Sciatic nerve (tissue), 2 donors: ENCODE measurements around the gene UST. TPM values are rescaled to one million over a fixed set of nuclear protein-coding genes. Genes with fewer than 3 reads are reported as not detected.
"Not testable (repeated sequence)": the region's sequence is repeated elsewhere in the genome, so short reads cannot be mapped to it uniquely, and the experiment has no call there.

Source experiments
- ATAC-seq: fragments of 200-7000 bp; cut with Tn5 transposase; one replicate; pipeline ENCODE4 v1.9.1; 2020; ENCODE audit warnings: mild to moderate bottlenecking, moderate library complexity
- DNase-seq: peaks from one replicate; pipeline ENCODE4 v3.0.0-alpha.2; 2020; ENCODE audit warnings: low spot score
- intact Hi-C: fragments of 100-400 bp; cut with DNase I; formaldehyde crosslinking; loops from one replicate; pipeline ENCODE4 v1.14.2; 2022
- total RNA-seq: library from RNA; stranded (reverse); fragmentation: NEBNext Ultra II Directional; extraction: Animal tissue kit (Norgen Biotek cat#: 25700); gene quantifications from one replicate; pipeline ENCODE4 v1.2.1, GENCODE V29; 2021
- donor health status: DM: no; HTN: no; CAD: no.
- donor health status: DM: no; HTN: no; CAD: no.

The UST gene
- total RNA-seq, 1 donor from 2014 or later: 33.1 TPM

DNA sequence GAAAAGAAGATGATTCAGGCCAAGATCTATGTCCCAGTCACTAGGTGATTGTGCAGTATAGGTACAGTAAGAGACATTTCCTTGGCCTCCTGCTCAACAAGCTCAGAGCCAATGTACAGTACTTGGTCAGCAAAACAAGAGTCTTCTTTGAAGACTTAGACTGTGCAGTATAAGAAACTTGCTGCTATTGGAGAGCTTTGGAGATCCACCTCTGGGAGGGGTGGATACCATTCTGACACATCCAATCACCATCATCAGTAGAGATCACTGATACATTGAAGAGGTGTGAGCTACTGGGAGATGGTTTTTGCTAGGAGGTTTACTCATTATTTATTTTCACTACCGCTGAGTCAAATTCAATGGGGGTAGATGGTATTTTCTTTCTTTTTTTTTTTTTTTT, 77.5 kb downstream of the UST start:
- no peak for DNase-seq
- intact Hi-C loops: no loop called here
- ATAC-seq: no peak

DNA sequence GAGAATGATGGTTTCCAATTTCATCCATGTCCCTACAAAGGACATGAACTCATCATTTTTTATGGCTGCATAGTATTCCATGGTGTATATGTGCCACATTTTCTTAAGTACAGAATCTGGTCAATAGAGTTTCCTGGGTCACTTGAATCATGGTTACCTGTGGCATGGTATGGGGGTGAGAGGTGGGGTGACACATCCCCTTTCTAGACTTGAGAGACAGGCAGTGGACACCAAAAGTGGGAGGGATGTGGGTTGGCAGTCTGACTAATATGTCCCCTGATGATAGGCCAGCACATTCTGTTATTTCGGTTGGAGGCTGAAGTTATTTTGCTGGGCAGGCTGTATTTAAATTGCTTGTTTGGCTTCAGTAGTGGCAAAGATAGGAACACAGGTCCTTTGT, 78.1 kb downstream of the UST start:
- intact Hi-C loops: no loop called here
- no peak for ATAC-seq
- DNase-seq: no peak

DNA sequence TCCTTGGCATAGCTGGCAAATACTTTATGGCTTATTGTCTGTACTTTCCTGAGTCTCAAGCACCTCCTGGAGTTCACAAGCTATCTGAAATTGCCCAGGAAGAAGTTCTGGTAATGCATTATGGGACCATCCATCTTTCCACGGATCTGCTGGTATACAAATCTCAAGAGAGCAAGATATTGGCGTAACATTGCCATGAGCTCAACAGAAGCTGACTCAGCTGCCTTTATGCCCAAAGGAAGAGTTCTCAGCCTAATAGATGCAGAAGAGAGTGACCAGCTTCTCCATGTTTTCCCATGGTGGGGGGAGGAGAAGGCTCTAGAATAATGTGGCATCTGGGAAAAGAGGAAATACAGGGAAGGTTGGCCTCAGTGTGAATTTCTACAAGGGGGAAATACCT, 78.7 kb downstream of the UST start:
- DNase-seq (no peak), ATAC-seq (no peak)
- intact Hi-C loops: no loop called here

DNA sequence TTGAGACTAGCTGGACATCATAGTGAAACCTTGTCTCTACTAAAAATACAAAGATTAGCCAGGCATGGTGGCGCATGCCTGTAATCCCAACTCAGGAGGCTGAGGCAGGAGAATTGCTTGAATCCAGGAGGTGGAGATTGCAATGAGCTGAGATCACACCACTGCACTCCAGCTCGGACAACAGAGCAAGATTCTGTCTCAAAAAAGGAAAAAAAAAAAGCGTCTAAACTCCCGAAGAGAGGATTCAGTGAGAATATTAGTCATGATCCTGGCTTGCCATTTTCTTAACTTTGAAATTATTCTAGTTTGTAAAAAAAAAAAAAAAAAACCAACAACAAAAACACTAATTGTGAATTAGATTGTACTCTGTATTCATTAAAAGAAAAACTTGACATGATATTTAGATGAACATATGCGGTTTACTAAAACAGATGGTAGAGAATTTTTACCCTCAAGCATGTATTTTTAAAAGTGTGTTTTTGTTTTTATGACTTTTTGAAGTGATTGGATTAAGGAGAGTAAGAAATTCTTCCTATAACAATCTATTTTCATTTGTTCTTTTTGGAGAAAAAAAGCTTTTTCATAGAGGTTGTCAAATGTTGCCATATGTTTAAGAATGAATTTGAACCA, 80.7 kb downstream of the UST start:
- no peak for DNase-seq
- intact Hi-C loops: no loop called here
- ATAC-seq: no peak

DNA sequence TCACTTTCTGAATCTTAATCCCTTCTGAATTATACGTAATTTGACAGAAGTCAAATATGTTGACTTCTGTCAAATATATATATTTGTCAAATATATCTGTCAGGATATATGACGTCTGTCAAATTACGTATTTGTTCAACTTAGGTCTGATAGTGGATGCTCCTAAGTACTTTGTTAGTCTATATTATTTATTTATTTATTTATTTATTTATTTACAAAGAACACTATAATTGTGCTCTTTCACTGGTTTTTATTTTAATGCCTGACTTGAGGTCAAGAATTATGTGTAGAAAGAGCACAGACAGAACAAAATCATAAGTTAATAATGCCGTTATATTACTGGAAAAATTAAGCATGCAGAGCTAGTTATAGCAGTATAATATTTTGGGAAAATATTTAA, 81.2 kb downstream of the UST start:
- intact Hi-C loops: no loop called here
- ATAC-seq: no peak
- no peak for DNase-seq

DNA sequence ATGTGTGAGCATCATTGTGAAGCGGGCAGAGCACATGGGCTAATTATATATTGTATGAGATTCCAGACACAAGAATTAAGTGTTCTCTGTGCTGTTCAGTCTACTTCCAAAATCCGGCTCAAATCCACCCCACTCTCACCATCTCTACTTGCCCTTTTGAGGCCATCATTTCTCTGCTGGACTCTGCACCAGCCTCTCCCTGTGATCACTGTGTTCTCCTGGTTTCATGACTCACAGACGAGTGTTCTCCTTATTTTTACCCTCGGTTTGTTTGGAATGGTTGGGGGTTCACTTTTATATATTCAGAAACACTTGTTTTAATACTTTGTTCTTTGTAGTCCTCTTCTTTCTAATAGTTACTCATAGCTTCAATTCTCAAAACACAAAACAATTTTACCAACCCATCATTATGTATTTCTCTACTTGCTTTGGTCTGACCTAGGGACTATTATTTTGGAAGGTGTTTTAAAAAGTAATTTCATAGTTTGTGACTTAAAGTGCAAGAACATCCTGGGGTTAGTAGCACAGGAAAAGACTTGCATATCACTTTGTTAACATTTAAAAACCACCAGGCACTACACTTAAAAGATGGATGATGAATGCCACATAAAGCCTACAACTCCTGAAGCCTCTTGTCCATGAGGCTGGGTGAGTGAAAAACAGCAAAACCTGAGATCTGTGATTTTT, 82.7 kb downstream of the UST start:
- DNase-seq (no peak), ATAC-seq (no peak)
- intact Hi-C loops: no loop called here

DNA sequence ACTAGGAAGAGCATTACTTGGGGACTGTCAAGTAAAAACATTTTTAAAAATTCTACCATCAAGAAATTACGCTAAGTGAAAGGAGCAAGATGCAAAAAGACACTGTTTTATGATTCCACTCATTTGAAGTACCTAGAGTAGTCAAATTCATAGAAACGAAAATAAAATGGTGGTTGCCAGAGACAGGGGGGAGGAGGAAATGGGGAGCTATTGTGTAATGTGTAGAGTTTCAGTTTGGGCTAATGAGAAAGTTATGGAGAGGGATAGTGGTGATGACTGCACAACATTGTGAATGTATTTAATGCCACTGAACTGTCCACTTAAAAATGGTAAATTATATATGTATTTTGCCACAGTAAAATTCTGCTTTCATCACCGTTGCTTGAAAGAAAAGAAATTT, 83.8 kb downstream of the UST start:
- intact Hi-C loops: no loop called here
- DNase-seq (no peak), ATAC-seq (no peak)

DNA sequence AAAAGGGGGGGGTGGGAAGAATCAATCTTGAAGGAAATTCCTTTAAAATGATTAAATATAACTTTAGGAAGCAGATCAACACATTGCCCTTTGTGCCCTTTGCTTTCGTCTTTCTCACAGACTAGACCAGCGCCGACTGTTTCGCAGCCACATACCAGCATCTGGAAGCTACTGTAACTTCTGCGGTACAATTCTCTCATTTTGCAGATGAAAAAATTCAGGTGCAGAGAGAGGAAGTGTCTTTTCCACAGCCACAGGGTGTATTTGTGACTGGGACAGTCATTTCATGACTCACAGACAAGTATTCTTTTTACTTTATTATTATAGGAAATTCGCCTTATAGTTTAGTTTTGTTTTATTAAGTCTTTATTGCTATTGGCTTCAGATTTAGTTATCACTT, 84.2 kb downstream of the UST start:
- ATAC-seq (no peak), DNase-seq (no peak)
- intact Hi-C loops: no loop called here

DNA sequence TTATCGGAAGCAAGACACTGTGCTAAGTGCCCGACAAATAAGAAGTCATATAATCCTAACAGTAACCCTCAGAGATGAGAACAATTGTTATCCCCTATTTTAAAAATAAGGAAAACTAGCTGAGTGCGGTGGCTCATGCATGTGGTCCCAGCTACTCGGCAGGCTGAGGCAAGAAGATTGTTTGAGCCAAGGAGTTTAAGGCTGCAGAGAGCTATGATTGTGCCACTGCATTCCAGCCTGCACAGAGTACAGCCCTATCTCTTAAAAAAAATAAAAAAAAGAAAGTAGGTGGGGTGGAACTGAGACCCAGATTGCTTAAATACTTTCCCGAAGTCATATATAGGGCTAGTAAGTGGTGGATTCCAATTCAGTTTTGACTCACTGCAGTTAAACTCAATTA, 84.7 kb downstream of the UST start:
- intact Hi-C loops: no loop called here
- ATAC-seq (no peak), DNase-seq (no peak)

DNA sequence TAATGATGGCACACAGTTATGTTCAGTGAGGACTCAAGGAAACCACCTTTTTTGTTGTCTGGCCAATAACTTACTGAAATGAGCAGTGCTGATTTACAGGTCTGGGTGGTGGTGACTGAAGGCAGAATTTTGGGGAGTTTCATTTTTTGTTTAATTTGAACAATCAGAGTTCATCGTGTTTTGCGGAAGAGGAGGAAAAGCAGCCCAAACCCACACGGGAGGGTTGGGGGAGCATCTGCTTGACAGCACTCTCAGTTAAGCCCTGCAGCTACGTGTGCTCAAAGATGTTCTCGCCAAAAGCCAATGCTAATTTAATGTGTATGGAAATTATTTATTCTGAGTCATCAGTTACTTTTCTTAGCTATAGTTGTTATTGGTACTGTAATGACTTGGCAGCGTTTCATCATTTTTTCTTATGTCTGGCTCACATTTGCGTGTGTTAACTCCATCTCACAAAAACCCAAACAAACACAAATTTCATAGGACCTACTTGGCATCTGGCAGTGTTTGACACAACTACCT, 89.2 kb downstream of the UST start:
- intact Hi-C loops: no loop called here
- DNase-seq (no peak), ATAC-seq (no peak)

DNA sequence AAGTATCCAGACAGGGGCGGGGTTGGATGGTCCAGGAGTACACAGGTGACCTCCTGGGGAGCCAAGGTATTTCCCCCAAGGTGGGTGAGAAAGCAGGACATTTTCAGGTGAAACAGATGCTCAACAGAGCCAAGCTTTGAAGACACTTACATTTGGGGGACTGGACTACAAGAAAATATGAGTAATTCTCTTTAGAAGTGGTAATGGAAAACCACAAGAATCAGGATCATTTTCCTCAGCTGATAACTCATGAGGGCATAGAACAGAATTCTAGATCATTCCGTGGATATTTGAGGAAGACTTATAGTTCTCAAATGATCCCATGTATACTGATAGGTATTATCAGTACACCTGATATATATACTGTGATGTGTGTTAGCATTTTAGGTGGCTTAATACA, 89.9 kb downstream of the UST start:
- no peak for DNase-seq
- ATAC-seq: no peak
- intact Hi-C loops: no loop called here

DNA sequence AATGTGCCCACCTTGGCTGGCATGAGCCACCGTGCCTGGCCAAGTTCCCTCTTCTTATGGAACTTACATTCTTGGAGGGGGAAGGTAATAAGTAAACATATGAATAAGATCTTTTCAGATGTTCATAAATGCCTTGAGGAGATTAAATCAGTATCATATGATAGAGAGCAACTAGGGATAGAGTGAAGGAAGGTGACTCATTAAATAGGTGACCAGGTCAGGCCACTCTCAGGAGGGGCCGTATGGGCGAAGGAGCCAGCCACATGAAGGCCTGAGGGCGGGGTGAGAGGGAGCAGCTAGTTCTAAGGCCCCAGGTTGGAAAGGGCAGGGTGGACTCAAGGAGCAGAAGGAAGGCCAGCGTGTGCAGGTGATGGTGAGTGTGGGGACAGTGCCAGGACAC, 91.1 kb downstream of the UST start:
- intact Hi-C loops: no loop called here

DNA sequence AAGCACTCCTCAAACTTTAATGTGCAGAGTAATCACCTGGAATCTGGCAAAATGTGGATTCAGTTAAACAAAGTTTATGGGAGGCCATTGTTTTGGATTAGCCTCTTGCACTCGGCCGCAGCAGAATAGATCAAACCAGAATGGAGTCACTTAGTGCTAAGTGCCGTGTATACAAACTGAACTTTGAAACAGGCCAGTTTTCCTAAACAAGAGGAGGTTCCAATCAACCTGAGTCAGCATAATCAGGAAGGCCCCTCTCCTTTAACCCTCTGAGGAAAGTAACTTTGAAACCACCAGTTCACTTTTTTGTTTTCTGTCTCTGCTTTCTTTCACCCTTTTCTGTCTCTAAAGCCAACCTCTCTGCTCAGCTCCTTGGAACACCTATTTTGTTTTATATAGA, 92.2 kb downstream of the UST start:
- intact Hi-C loops: no loop called here
- DNase-seq (no peak), ATAC-seq (no peak)

More for the DNA sequence above, 91.1 kb downstream of the UST start:
- ATAC-seq (no peak), DNase-seq (no peak)

DNA sequence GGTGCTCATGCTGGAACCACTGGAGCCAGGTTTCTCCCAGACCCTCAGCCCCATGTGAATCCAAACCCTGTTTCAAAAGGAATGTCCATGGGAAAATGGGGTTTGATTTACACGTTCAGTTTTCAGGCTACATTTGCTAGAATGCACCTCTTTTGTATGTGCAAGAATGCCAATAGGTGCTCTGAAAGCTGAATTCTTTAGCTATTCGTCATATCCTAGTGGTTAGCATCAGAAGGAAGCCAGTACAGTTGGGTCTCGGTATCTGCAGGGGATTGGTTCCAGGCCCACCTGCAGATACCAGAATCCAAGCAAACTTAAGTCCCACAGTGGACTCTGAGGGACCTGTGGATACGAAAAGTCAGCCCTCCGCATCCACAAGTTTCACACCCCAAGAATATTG, 93.4 kb downstream of the UST start:
- intact Hi-C loops: no loop called here

DNA sequence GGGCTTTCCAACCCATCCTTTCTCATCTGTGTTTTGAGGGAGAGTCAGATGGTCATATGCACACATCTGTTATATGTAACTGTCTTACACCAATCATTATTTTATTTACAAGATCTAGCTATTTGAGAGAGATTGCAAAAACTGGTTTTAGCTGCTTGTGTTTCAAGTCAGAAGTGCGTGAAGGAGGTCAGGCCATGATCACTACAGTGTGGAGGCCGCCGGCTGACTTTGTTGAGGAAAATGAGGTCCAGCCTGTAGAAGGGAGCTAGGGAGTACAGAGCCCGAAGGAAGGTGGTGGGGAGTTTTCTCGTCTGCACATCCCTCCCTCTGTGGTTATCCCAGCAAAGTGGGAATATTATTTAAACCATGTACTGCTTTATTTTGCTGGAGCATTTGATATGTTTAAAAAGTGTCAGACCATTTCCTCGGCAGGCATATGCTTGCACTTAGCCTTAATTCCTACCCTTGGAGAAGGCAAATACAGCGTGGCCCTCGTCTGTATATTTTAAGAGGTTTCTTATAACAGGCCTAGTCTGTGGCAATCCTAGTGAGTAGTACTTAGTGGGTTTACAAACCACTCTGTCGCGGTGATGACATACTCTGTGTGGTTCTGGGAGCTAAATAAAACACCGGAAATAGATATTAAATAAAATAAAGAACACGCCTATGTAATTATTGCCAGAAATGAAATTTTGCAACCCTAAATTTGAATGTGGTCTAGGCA, 95.6 kb downstream of the UST start:
- DNase-seq (no peak), ATAC-seq (peak; percentile 15)
- intact Hi-C loops: no loop called here

More for the DNA sequence above, 93.4 kb downstream of the UST start:
- ATAC-seq (no peak), DNase-seq (no peak)

DNA sequence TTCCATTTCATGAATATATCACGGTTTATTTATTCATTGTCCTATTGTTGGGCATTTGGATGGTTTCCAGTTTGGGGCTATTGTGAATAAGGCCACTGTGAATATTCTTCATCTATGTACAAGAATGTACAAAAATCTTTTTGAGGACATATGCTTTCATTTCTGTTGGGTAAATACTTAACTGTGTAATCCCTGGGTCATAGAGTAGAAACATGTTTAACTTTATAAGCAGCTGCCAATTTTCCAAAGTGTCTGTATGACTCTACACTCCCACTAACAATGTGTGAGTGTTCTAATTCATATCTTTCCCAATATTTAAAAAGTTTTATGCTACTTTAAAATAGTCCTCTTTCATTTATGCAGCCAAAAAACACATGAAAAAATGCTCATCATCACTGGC, 98.6 kb downstream of the UST start:
- intact Hi-C loops: no loop called here

DNA sequence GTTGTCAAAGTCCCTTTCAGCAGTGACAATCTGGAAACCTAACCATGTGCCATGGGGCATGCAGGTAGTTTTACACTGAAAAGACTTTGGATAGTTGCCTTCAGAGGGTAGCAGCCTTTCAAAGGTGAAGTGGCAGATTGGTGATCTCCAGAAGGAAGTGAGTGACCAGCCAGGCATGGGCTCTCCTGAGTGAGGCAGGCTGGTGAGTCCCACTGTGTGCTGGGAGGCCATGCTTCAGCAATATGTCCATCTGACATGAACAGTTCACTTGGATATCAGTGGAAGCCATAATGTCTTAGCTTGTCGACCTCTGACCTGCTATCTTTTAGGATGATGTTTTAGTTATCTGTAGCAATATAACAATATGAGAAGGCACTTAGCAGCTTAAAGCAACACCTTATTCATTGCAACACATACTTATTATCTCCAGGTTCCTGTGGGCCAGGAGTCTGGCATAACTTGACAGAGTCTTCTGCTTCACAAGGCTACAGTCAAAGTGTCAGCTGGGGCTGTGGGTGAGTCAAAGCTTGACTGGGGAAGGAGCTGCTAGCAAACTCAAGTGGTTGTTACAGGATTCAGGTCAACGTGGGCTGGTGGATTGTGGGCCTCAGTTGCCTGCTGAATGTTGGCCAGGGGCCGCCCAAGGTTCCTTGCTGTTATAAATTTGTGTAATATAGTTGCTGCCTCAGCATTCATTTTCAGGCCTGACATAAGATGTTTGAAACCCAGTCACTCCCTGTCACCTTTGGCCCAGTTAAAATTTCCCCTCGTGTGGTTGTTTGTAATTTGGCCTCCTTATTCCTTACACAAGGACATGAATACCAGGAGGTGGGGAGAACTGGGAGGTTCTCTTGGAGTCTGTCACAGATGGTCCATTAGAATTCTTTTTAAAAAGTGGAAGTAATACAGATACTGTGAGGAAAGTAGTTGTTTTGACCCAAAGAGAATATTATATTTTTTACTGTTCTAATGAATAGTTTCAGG, 100.2 kb downstream of the UST start:
- ATAC-seq: peak; percentile 53
- DNase-seq: no peak
- intact Hi-C loops: no loop called here

More for the DNA sequence above, 98.6 kb downstream of the UST start:
- DNase-seq: no peak
- ATAC-seq: no peak

DNA sequence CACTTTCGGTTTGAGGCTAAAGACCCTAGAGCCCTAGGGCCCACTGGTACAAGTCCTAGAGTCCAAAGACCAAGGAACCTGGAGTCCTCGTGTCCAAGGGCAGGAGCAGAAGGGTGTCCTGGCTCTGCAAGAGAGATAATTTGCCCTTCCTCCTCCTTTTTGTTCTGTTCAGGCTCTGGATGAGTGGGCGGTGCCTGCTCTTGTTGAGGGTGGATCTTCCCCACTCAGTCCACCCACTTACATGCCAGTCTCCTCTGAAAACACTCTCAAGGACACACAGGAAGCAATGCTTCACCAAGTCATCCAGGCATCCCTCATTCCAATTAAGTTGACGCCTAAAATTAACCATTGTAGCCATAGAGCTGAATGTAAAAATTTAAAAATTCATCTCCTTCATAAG, 102.1 kb downstream of the UST start:
- intact Hi-C loops: no loop called here
- DNase-seq: no peak
- ATAC-seq: no peak

DNA sequence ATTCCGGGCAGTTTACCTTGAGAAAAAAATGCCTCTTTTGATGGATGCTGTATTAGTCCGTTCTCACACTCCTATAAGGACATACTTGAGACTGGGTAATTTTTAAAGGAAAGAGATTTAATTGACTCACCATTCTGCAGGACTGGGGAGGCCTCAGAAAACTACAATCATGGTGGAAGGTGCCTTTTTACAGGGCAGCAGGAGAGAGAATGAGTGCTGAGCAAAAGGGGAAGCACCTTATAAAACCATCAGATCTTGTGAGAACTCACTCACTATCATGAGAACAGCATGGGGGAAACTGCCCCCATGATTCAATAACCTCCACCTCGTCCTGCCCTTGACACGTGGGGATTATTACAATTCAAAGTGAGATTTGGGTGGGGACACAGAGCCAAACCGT, 102.6 kb downstream of the UST start:
- intact Hi-C loops, DNase-seq, ATAC-seq: not testable (repeated sequence)
